HG03064 (cell line): ENCODE measurements around the gene CCDC78.

Source experiments
- ATAC-seq: cut with Tn5 transposase; IDR thresholded peaks from one replicate; pipeline ENCODE4 v1.9.1; 2021; ENCODE audit warnings: low read depth; ENCODE audit not compliant: unreplicated experiment

CCDC78 gene

GRCh38 chr16:726438-727290 is at the start of gene CCDC78, which contains the start of gene HAGHL:
Gene CCDC78 (minus strand): TSS chr16:726443. CDS start chr16:726367, 76 bp downstream.
Gene HAGHL (plus strand): TSS chr16:727106. CDS start chr16:727510, 404 bp downstream.
- no peak for ATAC-seq

DNA sequence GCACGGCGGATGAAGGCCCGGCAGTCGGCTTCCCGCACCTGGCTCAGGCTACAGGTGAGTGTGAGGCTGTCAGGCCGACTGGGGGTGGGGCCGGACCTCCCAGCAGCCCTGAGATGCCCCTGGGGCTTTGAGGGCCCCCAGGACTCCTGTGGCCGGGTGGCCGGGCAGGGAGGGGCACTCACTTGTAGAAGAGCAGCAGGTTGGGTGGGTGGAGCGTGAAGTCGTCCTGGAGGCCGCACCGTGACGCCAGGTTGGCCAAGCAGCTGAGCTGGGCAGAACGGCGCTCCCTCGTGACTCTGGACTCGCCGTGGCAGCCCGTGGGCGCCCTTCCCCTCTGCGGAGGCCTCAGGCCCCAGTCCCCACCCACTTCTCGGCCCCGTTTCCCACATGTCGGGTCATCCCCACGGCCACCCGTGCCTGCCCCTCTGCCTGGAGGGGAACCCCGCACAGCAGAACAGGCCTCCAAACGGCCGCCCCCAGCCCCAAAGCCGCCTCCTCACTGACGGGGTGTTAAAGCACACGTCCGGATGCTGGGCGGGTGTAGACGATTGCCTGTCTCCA is 49.1 kb upstream of the CCDC78 start:
- ATAC-seq: no peak

DNA sequence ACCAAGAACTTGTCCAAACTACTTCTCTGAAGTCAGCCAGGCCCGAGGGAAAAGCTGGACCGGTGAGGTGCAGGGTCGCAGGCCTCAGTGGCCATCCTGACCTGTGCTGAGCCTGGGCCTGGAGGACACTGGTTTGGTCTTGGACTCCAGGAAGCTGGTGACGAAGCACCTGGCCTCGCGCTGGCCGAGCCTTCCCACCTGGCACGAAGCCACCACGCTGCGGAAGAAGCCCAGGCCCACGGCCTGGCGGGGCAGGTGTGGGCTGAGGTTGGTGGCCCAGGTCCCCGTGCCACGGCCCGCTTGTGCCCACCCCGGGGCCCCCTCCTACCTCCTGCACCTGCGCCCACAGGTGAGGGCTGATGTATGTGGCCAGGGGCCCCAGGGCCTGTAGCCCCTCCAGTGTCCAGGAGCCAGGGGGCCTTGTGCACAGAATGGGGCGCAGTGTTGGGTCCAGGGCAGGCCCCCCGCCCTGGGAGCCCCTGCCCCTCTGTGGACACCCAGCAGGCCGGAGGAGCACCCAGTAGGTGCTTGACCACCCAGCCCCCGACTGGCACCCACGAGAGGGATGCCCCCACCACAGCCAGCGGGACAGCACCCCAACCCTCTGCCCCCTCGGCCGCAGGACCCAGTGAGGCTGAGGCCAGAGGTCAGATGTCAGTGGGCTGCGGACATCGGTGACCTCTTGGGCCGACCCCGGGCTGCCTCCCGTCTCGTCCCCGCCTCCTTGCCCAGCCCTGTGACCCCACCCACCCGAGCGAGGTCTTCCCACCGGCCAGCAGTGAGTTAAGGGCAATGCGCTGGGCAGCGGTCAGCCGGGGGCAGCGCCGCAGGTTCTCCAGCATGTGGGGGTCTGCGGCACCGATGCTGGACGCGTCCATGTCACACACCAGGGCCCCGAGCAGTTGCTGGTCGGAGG is 48.1 kb upstream of the CCDC78 start:
- no peak for ATAC-seq

GRCh38 chr16:772959-773358 is 46.7 kb upstream of the CCDC78 start:
- ATAC-seq: no peak

GRCh38 chr16:770411-770810 is 44.2 kb upstream of the CCDC78 start:
- ATAC-seq: no peak

GRCh38 chr16:769934-770333 is 43.7 kb upstream of the CCDC78 start:
- ATAC-seq: no peak

- ATAC-seq: no peak
Measured at GRCh38 chr16:769184-769784, 43.0 kb upstream of the CCDC78 start.

DNA sequence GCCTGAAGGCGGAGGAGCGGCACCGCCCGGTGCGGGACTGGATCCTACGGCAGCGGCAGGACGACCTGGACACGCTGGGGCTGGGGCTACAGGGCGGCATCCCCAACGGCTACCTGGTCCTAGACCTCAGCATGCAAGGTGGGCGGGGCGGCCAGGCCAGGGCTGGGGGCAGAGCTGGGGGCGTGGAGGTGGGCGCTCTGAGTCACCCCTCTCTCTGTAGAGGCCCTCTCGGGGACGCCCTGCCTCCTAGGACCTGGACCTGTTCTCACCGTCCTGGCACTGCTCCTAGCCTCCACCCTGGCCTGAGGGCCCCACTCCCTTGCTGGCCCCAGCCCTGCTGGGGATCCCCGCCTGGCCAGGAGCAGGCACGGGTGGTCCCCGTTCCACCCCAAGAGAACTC is 42.2 kb upstream of the CCDC78 start:
- no peak for ATAC-seq

DNA sequence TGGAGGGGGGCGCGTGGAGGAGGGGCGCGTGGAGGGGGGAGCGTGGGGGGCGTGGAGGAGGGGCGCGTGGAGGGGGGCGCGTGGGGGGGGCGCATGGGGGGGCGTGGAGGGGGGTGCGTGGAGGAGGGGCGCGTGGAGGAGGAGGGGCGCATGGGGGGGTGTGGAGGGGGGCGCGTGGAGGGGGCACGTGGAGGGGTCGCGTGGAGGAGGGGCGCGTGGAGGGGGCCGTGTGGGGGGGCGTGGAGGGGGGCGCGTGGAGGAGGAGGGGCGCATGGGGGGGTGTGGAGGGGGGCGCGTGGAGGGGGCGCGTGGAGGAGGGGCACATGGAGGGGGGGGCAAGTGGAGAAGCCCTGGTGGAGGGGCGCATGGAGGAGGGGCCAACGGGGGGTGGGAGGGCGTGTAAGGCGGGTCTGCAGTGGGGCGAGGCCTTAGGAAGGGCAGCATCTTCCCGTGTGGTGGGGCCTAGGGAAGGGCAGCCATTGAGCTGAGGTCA is 41.5 kb upstream of the CCDC78 start:
- no peak for ATAC-seq

GRCh38 chr16:766820-767640 is 40.8 kb upstream of the CCDC78 start:
- ATAC-seq: no peak

GRCh38 chr16:766008-766819 is 40.0 kb upstream of the CCDC78 start:
- ATAC-seq: no peak

DNA sequence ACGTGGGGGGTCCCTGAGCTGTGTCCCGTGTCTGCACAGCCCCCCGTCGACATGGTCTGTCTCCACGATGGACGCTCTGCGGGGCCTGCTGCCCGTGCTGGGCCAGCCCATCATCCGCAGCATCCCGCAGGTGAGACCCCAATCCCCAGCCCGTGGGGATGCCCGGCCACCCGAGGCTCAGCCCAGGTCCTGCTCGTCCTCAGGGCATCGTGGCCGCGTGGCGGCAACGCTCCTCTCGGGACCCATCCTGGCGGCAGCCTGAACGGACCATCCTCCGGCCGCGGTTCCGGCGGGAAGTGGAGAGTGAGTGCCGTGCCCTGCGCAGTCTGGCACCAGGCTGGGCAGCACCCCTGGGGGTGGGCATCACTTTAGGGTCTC is 39.2 kb upstream of the CCDC78 start:
- ATAC-seq: no peak

DNA sequence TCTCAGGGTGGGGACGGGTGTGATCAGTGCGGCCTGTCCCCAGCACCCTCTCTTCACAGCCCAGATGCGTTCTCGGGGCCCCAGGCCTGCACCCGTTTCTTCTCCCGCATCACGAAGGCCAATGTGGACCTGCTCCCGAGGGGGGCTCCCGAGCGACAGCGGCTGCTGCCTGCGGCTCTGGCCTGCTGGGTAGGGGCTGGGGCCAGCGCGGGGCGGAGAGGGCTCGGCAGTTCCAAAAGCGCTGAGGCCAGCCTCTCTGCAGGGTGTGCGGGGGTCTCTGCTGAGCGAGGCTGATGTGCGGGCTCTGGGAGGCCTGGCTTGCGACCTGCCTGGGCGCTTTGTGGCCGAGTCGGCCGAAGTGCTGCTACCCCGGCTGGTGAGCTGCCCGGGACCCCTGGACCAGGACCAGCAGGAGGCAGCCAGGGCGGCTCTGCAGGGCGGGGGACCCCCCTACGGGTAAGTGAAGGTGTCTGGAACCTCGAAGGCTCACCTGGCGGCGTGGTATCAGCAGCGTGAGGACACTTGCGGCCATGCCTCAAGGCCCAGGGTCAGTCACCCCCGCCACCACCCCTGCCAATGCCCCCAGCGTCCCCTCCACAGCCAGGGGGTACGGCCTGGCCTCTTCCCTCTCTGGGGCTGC is 38.7 kb upstream of the CCDC78 start:
- no peak for ATAC-seq

- no peak for ATAC-seq
Measured at GRCh38 chr16:764184-764750, 38.0 kb upstream of the CCDC78 start.

DNA sequence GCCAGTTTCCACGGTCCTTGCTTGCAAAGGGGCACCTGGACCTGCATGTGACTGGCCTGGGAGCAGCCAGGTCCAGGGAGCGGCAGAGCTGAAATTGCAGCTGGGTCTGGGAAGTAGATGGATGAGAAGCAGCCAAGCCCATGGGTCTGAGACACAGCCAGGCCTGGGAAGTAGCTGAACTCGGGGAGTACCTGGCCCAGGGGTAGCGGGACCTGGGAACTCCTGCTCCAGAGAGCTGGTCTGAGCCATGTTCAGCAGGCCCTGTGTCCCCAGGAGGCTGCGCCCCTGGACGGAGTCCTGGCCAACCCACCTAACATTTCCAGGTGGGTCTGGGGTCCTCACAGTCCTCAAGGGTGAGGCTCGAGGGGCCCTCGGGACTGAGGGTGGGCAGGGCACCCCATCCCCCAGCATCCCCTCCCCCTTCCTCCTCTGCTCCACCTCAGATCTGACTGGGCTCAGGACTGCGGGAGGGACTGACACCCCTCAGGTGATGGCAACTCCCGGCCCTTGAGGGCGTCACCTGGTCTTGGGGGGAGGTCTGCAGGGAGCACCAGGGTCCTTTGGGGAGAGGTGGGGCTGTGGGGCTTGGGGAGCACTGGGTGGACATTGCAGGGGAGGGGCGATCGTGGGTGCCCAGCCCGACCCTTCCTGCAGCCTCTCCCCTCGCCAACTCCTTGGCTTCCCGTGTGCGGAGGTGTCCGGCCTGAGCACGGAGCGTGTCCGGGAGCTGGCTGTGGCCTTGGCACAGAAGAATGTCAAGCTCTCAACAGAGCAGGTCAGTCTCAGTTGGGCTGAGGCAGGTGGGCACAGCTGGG is 37.3 kb upstream of the CCDC78 start:
- ATAC-seq: no peak

GRCh38 chr16:762595-763268 is 36.5 kb upstream of the CCDC78 start:
- no peak for ATAC-seq
